HepG2 (cell line): ENCODE results near the gene CCDC57. TPM values are rescaled to one million over a fixed set of nuclear protein-coding genes. Genes with fewer than 3 reads are reported as not detected.

Experiments used
- ARHGAP35 ChIP-seq: sonication (generic); formaldehyde crosslinking; IDR thresholded peaks from 2 replicates; pipeline ENCODE4 v1.9.0; 2022; ENCODE audit warnings: mild to moderate bottlenecking, inconsistent platforms, moderate library complexity, missing genetic modification reagents, borderline replicate concordance
- ARNT2 ChIP-seq: sonication (generic); formaldehyde crosslinking; IDR thresholded peaks from 2 replicates; pipeline ENCODE4 v1.8.0; 2022; ENCODE audit warnings: mild to moderate bottlenecking, low read depth, missing genetic modification reagents, moderate library complexity
- ARNTL ChIP-seq: sonication (generic); formaldehyde crosslinking; IDR thresholded peaks from 2 replicates; pipeline ENCODE4 v1.4.0; 2020; ENCODE audit warnings: mild to moderate bottlenecking, missing genetic modification reagents
- ATAD3A ChIP-seq: sonication (generic); formaldehyde crosslinking; IDR thresholded peaks from 2 replicates; pipeline ENCODE4 v1.4.0; 2020; ENCODE audit warnings: missing genetic modification reagents
- CSRNP2 ChIP-seq: sonication (generic); formaldehyde crosslinking; conservative IDR thresholded peaks from 2 replicates; pipeline ENCODE4 v1.8.0; 2022; ENCODE audit warnings: low read depth, missing genetic modification reagents
- HDAC2 ChIP-seq: sonication (generic); formaldehyde crosslinking; IDR thresholded peaks from 2 replicates; pipeline ENCODE4 v1.4.0; 2020; ENCODE audit warnings: missing genetic modification reagents
- MAX ChIP-seq: IDR thresholded peaks from 2 replicates; pipeline ENCODE4 v1.6.1; 2012; ENCODE audit warnings: inconsistent platforms
- MAZ ChIP-seq, 2 experiments: sonication (generic) in 1 of 2; formaldehyde crosslinking in 1 of 2; IDR thresholded peaks; 2 replicates each; pipeline versions ENCODE4 v1.5.0 to v1.6.1; 2012 to 2020; ENCODE audit warnings: low read depth in 2 of 2, mild to moderate bottlenecking in 2 of 2, borderline replicate concordance in 1 of 2, improper control_type of control experiment in 1 of 2, low read length in 1 of 2, missing genetic modification reagents in 1 of 2, moderate library complexity in 1 of 2
- RBM22 ChIP-seq: fragments of 200-400 bp; formaldehyde crosslinking; optimal IDR thresholded peaks from 2 replicates; pipeline ENCODE3; 2017; ENCODE audit warnings: mild to moderate bottlenecking, low read length, moderate library complexity
- YY1 ChIP-seq: IDR thresholded peaks from 2 replicates; pipeline ENCODE4 v1.6.1; 2011; ENCODE audit warnings: low read length, low read depth, moderate library complexity, mild to moderate bottlenecking; ENCODE audit not compliant: insufficient read depth, insufficient replicate concordance
- ZFP91 ChIP-seq: sonication (generic); formaldehyde crosslinking; IDR thresholded peaks from 2 replicates; pipeline ENCODE4 v1.9.0; 2022; ENCODE audit warnings: missing genetic modification reagents, mild to moderate bottlenecking, borderline replicate concordance
- ZMYM3 ChIP-seq: sonication (generic); formaldehyde crosslinking; IDR thresholded peaks from 2 replicates; pipeline ENCODE4 v1.5.1; 2020; ENCODE audit warnings: mild to moderate bottlenecking, missing genetic modification reagents
- ZNF143 ChIP-seq: sonication (generic); formaldehyde crosslinking; IDR thresholded peaks from 2 replicates; pipeline ENCODE4 v1.4.0; 2020; ENCODE audit warnings: missing genetic modification reagents
- ZNF18 ChIP-seq: sonication (generic); formaldehyde crosslinking; IDR thresholded peaks from 2 replicates; pipeline ENCODE4 v1.8.0; 2022; ENCODE audit warnings: mild to moderate bottlenecking, missing genetic modification reagents; ENCODE audit not compliant: insufficient replicate concordance
- ZNF451 ChIP-seq: sonication (generic); formaldehyde crosslinking; IDR thresholded peaks from 2 replicates; pipeline ENCODE4 v1.5.0; 2020; ENCODE audit warnings: mild to moderate bottlenecking, missing genetic modification reagents
- ZNF678 ChIP-seq: sonication (generic); formaldehyde crosslinking; IDR thresholded peaks from 2 replicates; pipeline ENCODE4 v1.4.0; 2020; ENCODE audit warnings: mild to moderate bottlenecking, missing genetic modification reagents
- ZNF747 ChIP-seq: sonication (generic); formaldehyde crosslinking; IDR thresholded peaks from 2 replicates; pipeline ENCODE4 v1.8.1; 2023; ENCODE audit warnings: missing genetic modification reagents, mild to moderate bottlenecking, borderline replicate concordance
- ZNF839 ChIP-seq: sonication (generic); formaldehyde crosslinking; IDR thresholded peaks from 2 replicates; pipeline ENCODE4 v1.4.0; 2020; ENCODE audit warnings: missing genetic modification reagents, mild to moderate bottlenecking, borderline replicate concordance
- polyA plus RNA-seq, 8 experiments: library from polyadenylated mRNA; depleted of rRNA in 3 of 8; stranded (reverse) in 7 of 8; unstranded in 1 of 8; fragments of >200 nt; fragmentation: Illumina TruSeq in 4 of 8; extraction: Trizol in 4 of 8; gene quantifications; 2 replicates each; pipeline versions ENCODE4 v1.2.1 to v1.2.3, GENCODE V29; 2011 to 2016; ENCODE audit warnings: low read depth in 4 of 8, missing spikeins in 1 of 8, mixed read lengths in 1 of 8; ENCODE audit not compliant: insufficient read depth in 1 of 8
- total RNA-seq, 5 experiments: library from RNA; depleted of rRNA; stranded (reverse); fragments of >200 nt; fragmentation: Illumina TruSeq; extraction: Trizol; gene quantifications; 2 replicates each; pipeline ENCODE4 v1.2.3, GENCODE V29; 2016; ENCODE audit warnings: low read depth in 1 of 5
- TF ChIP-seq, protein P1 (sequence below): sonication (generic); formaldehyde crosslinking; IDR thresholded peaks from 2 replicates; pipeline ENCODE4 v1.4.0; 2020; ENCODE audit warnings: mild to moderate bottlenecking, missing genetic modification reagents
- TF ChIP-seq, protein P2 (sequence below): sonication (generic); formaldehyde crosslinking; IDR thresholded peaks from 2 replicates; pipeline ENCODE4 v1.4.0; 2020; ENCODE audit warnings: mild to moderate bottlenecking, missing genetic modification reagents

The CCDC57 gene
- total and polyA plus RNA-seq, 2 of the 13 experiments (the other 11 are each of a cell fraction or from before 2014, with no cell fraction given): 59.3 to 59.9 TPM

GRCh38 chr17:82226809-82227628 is 14.4 kb upstream of the CCDC57 start (continued):
- no peak for TF ChIP-seq MAZ (IDR thresholded peaks at IDR 0.05; ENCODE audit: borderline replicate concordance, low read depth, low read length)
- TF ChIP-seq MAZ (CRISPR knock-in tag; IDR thresholded peaks at IDR 0.05; ENCODE audit: low read depth): peak; percentile 36; the same call in 1 of the 2 replicates
- TF ChIP-seq, protein P1, sequence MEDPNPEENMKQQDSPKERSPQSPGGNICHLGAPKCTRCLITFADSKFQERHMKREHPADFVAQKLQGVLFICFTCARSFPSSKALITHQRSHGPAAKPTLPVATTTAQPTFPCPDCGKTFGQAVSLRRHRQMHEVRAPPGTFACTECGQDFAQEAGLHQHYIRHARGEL (CRISPR knock-in tag): 0 out of 2 replicates have a peak, but pooled peaks have one; percentile 63
- no peak for TF ChIP-seq CSRNP2 (CRISPR knock-in tag)
- TF ChIP-seq ARNTL (CRISPR knock-in tag): peak; percentile 63; the same call in 1 of the 2 replicates
- 0 out of 2 replicates have a peak, but pooled peaks have one; percentile 27 for TF ChIP-seq ZNF451 (CRISPR knock-in tag)
- TF ChIP-seq ARNT2: 0 out of 2 replicates have a peak, but pooled peaks have one; percentile 28
- 0 out of 2 replicates have a peak, but pooled peaks have one; percentile 30 for TF ChIP-seq ZNF143 (CRISPR knock-in tag)
- TF ChIP-seq RBM22: no peak
- TF ChIP-seq ARHGAP35: peak; percentile 30; the same call in 1 of the 2 replicates
- peak; percentile 8; the same call in 1 of the 2 replicates for TF ChIP-seq HDAC2 (CRISPR knock-in tag)
- TF ChIP-seq, protein P2, sequence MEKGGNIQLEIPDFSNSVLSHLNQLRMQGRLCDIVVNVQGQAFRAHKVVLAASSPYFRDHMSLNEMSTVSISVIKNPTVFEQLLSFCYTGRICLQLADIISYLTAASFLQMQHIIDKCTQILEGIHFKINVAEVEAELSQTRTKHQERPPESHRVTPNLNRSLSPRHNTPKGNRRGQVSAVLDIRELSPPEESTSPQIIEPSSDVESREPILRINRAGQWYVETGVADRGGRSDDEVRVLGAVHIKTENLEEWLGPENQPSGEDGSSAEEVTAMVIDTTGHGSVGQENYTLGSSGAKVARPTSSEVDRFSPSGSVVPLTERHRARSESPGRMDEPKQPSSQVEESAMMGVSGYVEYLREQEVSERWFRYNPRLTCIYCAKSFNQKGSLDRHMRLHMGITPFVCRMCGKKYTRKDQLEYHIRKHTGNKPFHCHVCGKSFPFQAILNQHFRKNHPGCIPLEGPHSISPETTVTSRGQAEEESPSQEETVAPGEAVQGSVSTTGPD: no peak; the same call in 1 of the 2 replicates
- TF ChIP-seq ZNF678 (CRISPR knock-in tag): 0 out of 2 replicates have a peak, but pooled peaks have one; percentile 17
- peak; percentile 25; the same call in 1 of the 2 replicates for TF ChIP-seq ZMYM3 (CRISPR knock-in tag)
- 0 out of 2 replicates have a peak, but pooled peaks have one; percentile 46 for TF ChIP-seq ZFP91
- TF ChIP-seq ZNF747 (CRISPR knock-in tag): no peak; the same call in 1 of the 2 replicates
- no peak for TF ChIP-seq ZNF18 (CRISPR knock-in tag)
- TF ChIP-seq ZNF839: no peak; the same call in 1 of the 2 replicates
- peak; percentile 48; the same call in 1 of the 2 replicates for TF ChIP-seq MAX
- TF ChIP-seq ATAD3A (CRISPR knock-in tag): no peak
- TF ChIP-seq YY1: peak; percentile 29
